H1 (cell line): Measurements from ENCODE around the gene GPER1. TPM values are rescaled to one million over a fixed set of nuclear protein-coding genes. Genes with fewer than 3 reads are reported as not detected.

Source experiments
- BACH1 ChIP-seq: IDR thresholded peaks from 2 replicates; pipeline ENCODE4 v1.6.1; 2012; ENCODE audit warnings: low read length, improper control_type of control experiment
- CBX8 ChIP-seq: fragments of 300-800, 300-1000 bp; sonication (generic); IDR thresholded peaks from 2 replicates; pipeline ENCODE4 v1.7.1; 2016; ENCODE audit warnings: low read depth, low read length, borderline replicate concordance
- CHD7 ChIP-seq: fragments of 300-600 bp; sonication (generic); IDR thresholded peaks from 2 replicates; pipeline ENCODE4 v1.7.1; 2012; ENCODE audit warnings: low read length, moderate library complexity, mild to moderate bottlenecking, inconsistent platforms; ENCODE audit not compliant: insufficient replicate concordance
- EP300 ChIP-seq, 2 experiments: IDR thresholded peaks; 1 replicate in 1 of 2; 2 replicates in 1 of 2; pipeline ENCODE4 v1.6.1; 2011 to 2012; ENCODE audit warnings: low read depth in 2 of 2, low read length in 2 of 2, mild to moderate bottlenecking in 2 of 2, borderline replicate concordance in 1 of 2, inconsistent platforms in 1 of 2, moderate library complexity in 1 of 2
- GABPA ChIP-seq: IDR thresholded peaks from 2 replicates; pipeline ENCODE4 v1.6.1; 2011; ENCODE audit warnings: mild to moderate bottlenecking, low read length, moderate library complexity, borderline replicate concordance; ENCODE audit not compliant: insufficient read depth
- NANOG ChIP-seq: IDR thresholded peaks from 2 replicates; pipeline ENCODE4 v1.6.1; 2011; ENCODE audit warnings: low read length, low read depth, mild to moderate bottlenecking, inconsistent platforms; ENCODE audit not compliant: insufficient read depth, poor library complexity, severe bottlenecking
- POLR2AphosphoS5 ChIP-seq: IDR thresholded peaks from 2 replicates; pipeline ENCODE4 v1.6.1; 2011; ENCODE audit warnings: low read depth, low read length
- SIX5 ChIP-seq: IDR thresholded peaks from 2 replicates; pipeline ENCODE4 v1.6.1; 2011; ENCODE audit warnings: mild to moderate bottlenecking, low read depth, low read length
- SP2 ChIP-seq: IDR thresholded peaks from 2 replicates; pipeline ENCODE4 v1.6.1; 2012; ENCODE audit warnings: mild to moderate bottlenecking, low read length, inconsistent platforms
- SUZ12 ChIP-seq: fragments of 200-600 bp; sonication (generic); IDR thresholded peaks from 2 replicates; pipeline ENCODE4 v1.6.1; 2012; ENCODE audit warnings: mild to moderate bottlenecking, inconsistent platforms, low read length, moderate library complexity, mixed read lengths
- TAF7 ChIP-seq: optimal IDR thresholded peaks from 2 replicates; pipeline ENCODE3; 2011; ENCODE audit warnings: low read depth, mild to moderate bottlenecking, inconsistent platforms, low read length, moderate library complexity, borderline replicate concordance
- ZNF274 ChIP-seq: IDR thresholded peaks from 2 replicates; pipeline ENCODE4 v1.7.0; 2012; ENCODE audit warnings: low read length, borderline replicate concordance; ENCODE audit errors: extremely low read depth
- polyA plus RNA-seq, 7 experiments: library from polyadenylated mRNA; depleted of rRNA in 3 of 7; stranded (reverse) in 5 of 7; unstranded in 2 of 7; fragments of >200 nt in 5 of 7; fragments of 200-250 nt in 2 of 7; gene quantifications; 1 replicate in 5 of 7; 2 replicates in 1 of 7; 4 replicates in 1 of 7; pipeline versions ENCODE4 v1.2.1 to v1.2.3, GENCODE V29; 2011 to 2013; ENCODE audit warnings: missing spikeins in 2 of 7, mixed read lengths in 2 of 7
- total RNA-seq: library from RNA; stranded (reverse); fragmentation: NEBNext Ultra II Directional; extraction: Animal tissue kit (Norgen Biotek cat#: 25700); gene quantifications from 2 replicates; pipeline ENCODE4 v1.2.1, GENCODE V29; 2021

The GPER1 gene
- total and polyA plus RNA-seq, 2 of the 8 experiments (the other 6 are each of a cell fraction or from before 2014, with no cell fraction given), result 0.24 to 0.47 TPM

DNA sequence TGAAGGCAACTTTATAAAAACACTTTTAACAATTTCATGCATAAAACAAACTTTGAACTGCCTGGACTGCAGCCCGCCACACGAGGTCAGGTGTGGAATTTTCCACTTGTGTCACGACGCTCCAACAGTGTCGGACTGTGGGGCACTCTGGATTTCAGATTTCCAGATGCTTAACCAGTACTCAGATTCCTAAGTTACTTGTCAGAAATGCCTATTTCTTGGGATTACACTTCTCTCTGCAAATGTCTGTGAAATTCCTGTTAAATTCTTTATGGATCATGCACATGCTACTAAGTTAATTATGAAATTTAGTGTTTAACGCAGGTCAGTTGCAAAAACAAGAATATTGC lies 473 bp upstream of the GPER1 start (continued):
- no peak for TF ChIP-seq CHD7
- TF ChIP-seq SIX5, result no peak
- no peak for TF ChIP-seq EP300 (IDR thresholded peaks at IDR 0.05; ENCODE audit: borderline replicate concordance in 1 of 2, low read depth in 2 of 2, low read length in 2 of 2)
- TF ChIP-seq BACH1, result no peak
- no peak for TF ChIP-seq POLR2AphosphoS5
- TF ChIP-seq CBX8, result no peak
- no peak for TF ChIP-seq SUZ12
- no peak for TF ChIP-seq GABPA
- TF ChIP-seq ZNF274, result no peak
- TF ChIP-seq SP2, result no peak
- TF ChIP-seq NANOG, result no peak
- TF ChIP-seq TAF7, result no peak
